SH-SY5Y (cell line): ENCODE data around the gene BPI.

Experiments used
- GATA2 ChIP-seq: IDR thresholded peaks from 2 replicates; pipeline ENCODE4 v1.6.1; 2011; ENCODE audit warnings: mild to moderate bottlenecking, low read depth, low read length
- GATA3 ChIP-seq: IDR thresholded peaks from 2 replicates; pipeline ENCODE4 v1.6.1; 2011; ENCODE audit warnings: low read depth, mild to moderate bottlenecking, low read length, moderate library complexity

GRCh38 chr20:38262931-38263330 is 41.0 kb upstream of the BPI start:
- TF ChIP-seq GATA3 (no peak), GATA2 (no peak)
